Lower leg skin (tissue), 4 donors: ENCODE results near the gene FOXR1. TPM values are rescaled to one million over a fixed set of nuclear protein-coding genes. Genes with fewer than 3 reads are reported as not detected.
"Not testable (repeated sequence)": the region's sequence is repeated elsewhere in the genome, so short reads cannot be mapped to it uniquely, and the experiment has no call there.

Experiments
- DNase-seq, 2 donors: peaks; one replicate each; pipeline ENCODE4 v3.0.0-alpha.2; 2019; ENCODE audit warnings: low spot score in 2 of 2
- H3K4me3 ChIP-seq: fragments of 200-600 bp; sonication (generic); 2 replicates; pipeline ENCODE4 v1.5.1; 2017; ENCODE audit warnings: mild to moderate bottlenecking, low read depth; ENCODE audit not compliant: poor library complexity, severe bottlenecking
- CTCF ChIP-seq, 3 donors: fragments of 450-650 bp; IDR thresholded peaks; one replicate each; pipeline ENCODE4 v1.5.1; 2016; ENCODE audit warnings: antibody characterized with exemption in 3 of 3, mild to moderate bottlenecking in 3 of 3, moderate library complexity in 2 of 3
- POLR2A ChIP-seq, 2 donors: fragments of 450-650 bp; IDR thresholded peaks; one replicate each; pipeline ENCODE4 v1.6.1; 2016 to 2017; ENCODE audit warnings: antibody characterized with exemption in 2 of 2, mild to moderate bottlenecking in 1 of 2, moderate library complexity in 1 of 2
- WGBS, 2 donors: methylation state at CpG; one replicate each; pipeline ENCODE4 v1.1.5; 2018; 5-methylcytosine and 5-hydroxymethylcytosine counted together
- intact Hi-C: fragments of 100-400 bp; cut with DNase I; formaldehyde crosslinking; loops from one replicate; pipeline ENCODE4 v1.15.0; 2023; ENCODE audit warnings: low total_unique reads
- total RNA-seq, 4 donors: library from RNA; depleted of rRNA; stranded (reverse); fragments of >200 nt; gene quantifications; one replicate each; pipeline ENCODE4 v1.1.0, GENCODE V29; 2016

Gene FOXR1
- total RNA-seq, 4 donors from 2014 or later, result not detected

- H3K4me3 ChIP-seq, result no peak overlapping the region
- intact Hi-C loops, result no loop called here
- no peak for TF ChIP-seq CTCF (IDR thresholded peaks at IDR 0.05)
- no peak for TF ChIP-seq POLR2A (IDR thresholded peaks at IDR 0.05)
- DNase-seq, result no peak
- 68 to 77% methylated on average over 8 of the region's 8 CpGs for WGBS, 2 donors
Observed at GRCh38 chr11:118939404-118939915, 32.1 kb upstream of the FOXR1 start.

GRCh38 chr11:118939953-118940598, 31.5 kb upstream of the FOXR1 start:
- intact Hi-C loops, result no loop called here
- H3K4me3 ChIP-seq, result no peak overlapping the region
- 29 to 35% methylated on average over 13 of the region's 13 CpGs for WGBS, 2 donors
- no peak for DNase-seq
- no peak for TF ChIP-seq CTCF (IDR thresholded peaks at IDR 0.05)
- no peak for TF ChIP-seq POLR2A (IDR thresholded peaks at IDR 0.05)

- no peak overlapping the region for H3K4me3 ChIP-seq
- no peak for DNase-seq
- 10 to 22% methylated on average over 2 of the region's 2 CpGs for WGBS, 2 donors
- intact Hi-C loops, result no loop called here
- TF ChIP-seq POLR2A (IDR thresholded peaks at IDR 0.05) (no peak), CTCF (IDR thresholded peaks at IDR 0.05) (no peak)
Observed at GRCh38 chr11:118947091-118947490, 24.5 kb upstream of the FOXR1 start.

DNA sequence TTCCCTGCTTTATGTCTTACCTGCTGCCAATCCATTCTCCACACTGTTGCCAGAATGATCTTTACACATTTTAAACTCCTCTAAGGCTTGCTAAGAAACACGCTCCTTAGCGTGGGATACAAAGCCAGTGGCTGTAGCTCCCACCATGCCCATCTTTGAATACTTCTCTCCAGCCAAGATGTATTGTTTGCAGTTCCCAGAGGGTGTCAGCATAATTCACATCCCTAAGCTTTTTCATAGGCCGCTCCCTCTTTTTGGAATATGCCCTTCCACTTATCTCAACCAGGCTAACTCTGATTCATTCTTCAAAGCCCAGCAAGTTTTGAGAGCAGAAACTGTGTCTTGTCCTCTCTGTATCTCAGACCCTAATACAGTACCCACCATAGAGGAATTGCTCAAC, 23.6 kb upstream of the FOXR1 start:
- intact Hi-C loops, result no loop called here
- no peak for TF ChIP-seq POLR2A (IDR thresholded peaks at IDR 0.05)
- no peak for TF ChIP-seq CTCF (IDR thresholded peaks at IDR 0.05)
- no peak overlapping the region for H3K4me3 ChIP-seq
- no peak for DNase-seq
- 66 to 76% methylated on average over 3 of the region's 3 CpGs for WGBS, 2 donors

GRCh38 chr11:118953265-118953664, 18.3 kb upstream of the FOXR1 start:
- intact Hi-C loops, result loop anchor here (5.0 kb wide), 1 partner anchor 51 kb away; no protein-coding TSS in a partner anchor
- TF ChIP-seq POLR2A (IDR thresholded peaks at IDR 0.05) (no peak), CTCF (IDR thresholded peaks at IDR 0.05) (no peak)
- DNase-seq, result no peak
- no peak overlapping the region for H3K4me3 ChIP-seq
- 43 to 51% methylated on average over 6 of the region's 6 CpGs for WGBS, 2 donors

DNA sequence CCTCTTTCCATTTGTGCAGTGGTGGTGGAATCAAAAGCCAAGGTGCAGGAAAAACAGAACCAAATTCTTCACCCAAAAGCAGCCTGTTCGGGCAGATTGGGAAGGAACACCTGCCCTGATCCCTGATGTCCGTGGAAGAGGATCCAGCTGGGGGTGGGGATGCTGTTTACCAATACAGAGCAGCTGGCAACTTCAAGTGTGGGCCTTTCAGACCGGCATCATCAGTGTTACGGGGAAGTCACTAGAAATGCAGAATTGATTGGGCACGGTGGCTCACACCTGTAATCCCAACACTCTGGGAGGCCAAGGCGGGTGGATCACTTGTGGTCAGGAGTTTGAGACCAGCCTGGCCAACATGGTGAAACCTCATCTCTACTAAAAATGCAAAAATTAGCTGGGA, 17.6 kb upstream of the FOXR1 start:
- DNase-seq, H3K4me3 ChIP-seq: not testable (repeated sequence)
- intact Hi-C loops, result loop anchor here (5.0 kb wide), 1 partner anchor 52 kb away; no protein-coding TSS in a partner anchor
- 54 to 70% methylated on average over 6 of the region's 6 CpGs for WGBS, 2 donors
